ENCODE results near the gene TMPRSS12.
"Not testable (repeated sequence)": the region's sequence is repeated elsewhere in the genome, so short reads cannot be mapped to it uniquely, and the experiment has no call there.

The TMPRSS12 gene

GRCh38 chr12:50927356-50927755 is 84.6 kb downstream of the TMPRSS12 start:
- no peak for DNase-seq

- no peak for DNase-seq
Observed at GRCh38 chr12:50927766-50928224, 85.1 kb downstream of the TMPRSS12 start.

GRCh38 chr12:50928392-50928791 is 85.7 kb downstream of the TMPRSS12 start:
- DNase-seq, result no peak

DNA sequence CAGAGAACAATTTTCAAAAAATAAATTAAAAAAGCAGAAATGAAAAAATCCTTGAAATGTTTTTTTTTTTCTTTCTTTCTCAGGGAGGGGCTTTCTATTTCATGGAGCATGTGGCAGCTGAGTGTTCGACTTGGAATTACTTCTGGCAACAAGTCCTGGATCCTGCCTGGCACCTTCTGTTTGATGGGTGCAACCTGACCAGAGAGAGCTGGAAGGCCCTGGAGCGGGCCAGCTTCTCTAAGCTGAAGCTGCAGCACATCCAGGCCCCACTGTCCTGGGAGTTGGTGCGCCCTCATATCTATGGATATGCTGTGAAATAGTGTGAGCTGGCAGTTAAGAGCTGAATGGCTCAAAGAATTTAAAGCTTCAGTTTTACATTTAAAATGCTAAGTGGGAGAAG is 87.1 kb downstream of the TMPRSS12 start:
- no peak for DNase-seq

GRCh38 chr12:50930477-50930876 is 87.8 kb downstream of the TMPRSS12 start:
- not testable (repeated sequence) for DNase-seq

DNA sequence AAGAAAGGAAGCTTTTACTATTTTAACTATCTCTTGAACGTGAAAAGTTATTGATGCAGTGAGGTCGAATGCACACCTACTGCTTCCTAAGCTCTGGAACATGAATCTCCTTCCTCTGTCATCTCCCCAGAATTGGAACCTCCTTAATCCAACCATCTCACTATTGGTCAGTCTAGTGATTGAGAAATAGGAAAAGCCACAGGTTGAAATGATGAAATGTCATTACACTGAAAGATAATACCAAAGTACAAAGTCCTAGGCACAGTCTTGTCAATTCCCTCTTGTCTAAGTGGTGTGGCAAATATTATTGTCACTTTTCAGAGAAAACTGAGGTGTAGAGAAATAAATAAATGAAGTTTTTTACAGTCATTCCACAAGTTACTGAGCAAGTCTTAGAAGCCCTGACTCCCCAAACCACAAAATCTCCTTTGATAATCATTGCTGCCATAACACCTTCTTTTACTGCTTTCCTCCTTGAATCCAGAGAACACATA is 90.1 kb downstream of the TMPRSS12 start:
- DNase-seq, result no peak

DNA sequence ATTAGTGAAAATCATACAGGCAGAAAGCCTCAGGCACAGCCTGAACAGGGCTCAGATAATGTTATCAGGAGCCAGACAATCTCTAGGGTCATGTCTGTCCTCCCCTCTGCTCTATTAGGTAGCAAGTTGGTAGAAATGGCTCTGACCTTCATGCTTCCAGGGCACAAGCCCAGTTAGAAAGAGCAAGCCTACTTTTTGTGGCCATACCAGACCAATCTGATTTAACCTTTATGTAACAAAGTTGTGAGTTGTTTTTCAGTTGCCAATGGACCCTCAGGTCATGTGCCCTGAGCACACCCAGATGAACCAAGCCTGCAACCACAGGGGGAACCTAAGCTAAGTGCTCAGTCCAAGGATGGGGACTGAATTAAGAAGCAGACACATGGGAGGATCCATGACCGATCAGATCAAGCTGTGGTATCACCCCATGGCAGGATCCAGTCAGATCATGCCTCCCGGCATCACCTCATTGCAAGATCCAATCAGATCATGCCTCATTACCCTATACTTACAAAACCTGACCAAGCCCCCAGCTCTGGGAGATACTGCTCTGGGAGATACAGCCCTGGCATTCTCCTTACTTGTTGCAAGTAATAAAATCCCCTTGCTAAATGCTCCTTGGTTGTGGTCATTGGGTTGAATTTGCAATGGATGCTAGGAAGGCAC is 90.9 kb downstream of the TMPRSS12 start:
- no peak for DNase-seq

- no peak for DNase-seq
Observed at GRCh38 chr12:50934371-50934851, 91.7 kb downstream of the TMPRSS12 start.

GRCh38 chr12:50934981-50935807 is 92.5 kb downstream of the TMPRSS12 start:
- DNase-seq, result no peak

GRCh38 chr12:50936821-50937530 is 94.2 kb downstream of the TMPRSS12 start:
- DNase-seq, result no peak
